SK-N-DZ (cell line): ENCODE data around the gene IGSF8.
"Not testable (repeated sequence)": the region's sequence is repeated elsewhere in the genome, so short reads cannot be mapped to it uniquely, and the experiment has no call there.

Experiments used
- DNase-seq: peaks from one replicate; pipeline ENCODE4 v3.0.0-alpha.2; 2015; ENCODE audit warnings: low spot score

The IGSF8 gene

DNA sequence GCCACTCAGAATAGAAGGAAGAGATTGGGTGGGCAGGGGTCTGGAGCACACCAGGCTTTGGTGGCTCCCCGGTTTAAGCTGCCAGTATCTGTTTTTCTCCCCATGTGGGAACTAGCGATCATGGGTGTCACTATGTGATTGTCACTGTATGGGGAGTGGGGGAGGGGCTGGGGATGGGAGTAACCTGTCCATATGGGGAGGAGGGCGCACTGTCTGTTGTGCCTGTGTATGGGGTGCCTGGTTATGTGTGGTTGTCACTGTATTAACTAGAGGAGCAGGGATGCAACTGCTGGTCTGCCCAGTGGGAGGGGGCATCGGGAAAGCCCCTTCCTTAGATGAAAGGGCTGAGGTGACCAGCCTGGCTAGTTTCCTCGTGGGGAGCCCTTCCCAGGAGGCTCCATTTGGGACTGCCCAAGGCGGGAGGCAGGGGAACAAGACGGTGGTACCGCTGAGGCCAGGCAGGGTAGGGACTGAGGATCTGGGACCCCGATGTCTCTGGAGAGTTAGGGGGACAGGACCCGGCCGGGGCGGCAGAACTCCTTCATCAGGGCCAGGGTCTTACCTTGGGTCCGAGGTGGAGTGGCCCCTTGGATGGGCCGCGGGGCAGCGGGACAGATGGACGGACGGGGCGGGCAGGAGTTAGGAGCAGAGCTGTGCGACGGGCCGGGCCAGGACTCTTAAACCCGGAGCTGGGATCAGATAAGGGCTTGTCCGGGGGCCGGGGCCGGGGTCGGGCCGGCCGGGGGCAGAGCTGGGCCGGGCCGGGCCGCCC is 28.8 kb downstream of the IGSF8 start, which contains the start of gene KCNJ10:
TSS of gene KCNJ10 (minus strand) at position 701 of the 772 bp plus-strand sequence. CDS start 27,628 bp downstream, outside the sequence.
- DNase-seq: no peak

DNA sequence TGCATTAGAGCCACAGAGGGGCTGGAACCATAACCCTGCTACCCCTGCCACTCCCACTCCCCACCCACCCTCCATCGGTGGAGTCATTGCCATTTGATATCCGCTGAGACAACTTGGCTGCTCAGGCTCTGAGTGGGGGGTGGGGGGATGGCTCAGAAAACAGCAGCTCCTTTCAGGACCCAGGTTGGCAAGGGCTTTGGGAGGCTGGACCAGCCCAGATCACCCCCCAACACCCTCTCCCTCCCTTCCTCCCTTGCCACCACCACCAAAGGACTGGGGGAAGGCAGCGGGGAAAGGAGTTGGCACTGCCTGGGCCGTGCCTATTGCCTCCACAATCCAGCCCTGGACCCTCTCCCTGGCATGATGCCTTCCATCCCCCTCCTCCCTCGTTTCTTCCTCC is 30.2 kb downstream of the IGSF8 start:
- no peak for DNase-seq

- no peak for DNase-seq
Observed at GRCh38 chr1:160066829-160067745, 31.3 kb downstream of the IGSF8 start.

- no peak for DNase-seq
Observed at GRCh38 chr1:160064746-160065145, 33.7 kb downstream of the IGSF8 start.

- no peak for DNase-seq
Observed at GRCh38 chr1:160064164-160064563, 34.3 kb downstream of the IGSF8 start.

GRCh38 chr1:160063176-160063575 is 35.2 kb downstream of the IGSF8 start:
- no peak for DNase-seq

GRCh38 chr1:160062230-160062532 is 36.2 kb downstream of the IGSF8 start:
- no peak for DNase-seq

GRCh38 chr1:160061369-160062229 is 36.8 kb downstream of the IGSF8 start:
- no peak for DNase-seq

DNA sequence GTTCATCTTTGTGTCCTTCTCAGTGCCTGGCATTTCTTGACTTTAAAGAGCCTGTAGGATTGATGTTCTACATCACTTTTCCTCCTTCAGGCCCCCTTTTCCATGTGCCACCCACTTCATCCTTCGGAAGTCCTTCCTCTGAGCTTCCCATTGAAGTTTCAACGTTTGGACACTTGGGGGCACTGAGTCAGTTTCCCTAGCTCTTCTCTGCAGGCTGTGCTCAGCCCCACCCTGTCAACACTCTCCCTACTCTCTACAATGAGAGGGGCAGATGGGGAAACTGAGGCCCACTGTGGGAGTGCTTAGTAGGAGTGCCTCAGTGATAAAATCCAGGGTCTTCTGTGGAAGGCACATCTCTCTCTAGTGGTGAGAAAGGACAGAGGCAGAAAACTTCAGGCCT is 40.3 kb downstream of the IGSF8 start:
- DNase-seq: no peak

DNA sequence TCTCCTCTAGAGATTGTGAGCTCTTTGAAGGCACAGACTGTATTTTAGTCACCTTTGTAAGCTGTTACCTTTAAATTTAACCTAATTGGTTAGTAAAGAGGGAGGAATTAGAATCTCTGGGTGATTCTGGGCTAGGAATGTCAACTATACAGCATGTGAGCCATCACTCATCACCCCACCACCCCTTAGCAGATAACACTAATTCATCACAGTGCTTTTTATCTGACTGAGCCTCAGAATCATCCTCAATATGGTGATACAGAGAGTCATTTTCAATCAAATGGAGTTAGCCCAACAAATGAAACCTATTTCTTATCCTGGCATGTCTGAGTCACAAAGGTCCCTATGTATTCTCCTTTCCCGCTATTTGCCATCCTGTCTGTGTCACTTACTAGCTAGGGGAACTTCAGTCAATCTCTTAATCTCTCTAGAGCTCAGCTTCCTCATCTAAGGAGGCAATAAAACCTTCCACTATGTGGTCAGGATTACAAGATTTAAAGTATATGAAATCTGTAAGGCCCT is 41.7 kb downstream of the IGSF8 start:
- no peak for DNase-seq

GRCh38 chr1:160053548-160054365 is 44.7 kb downstream of the IGSF8 start:
- DNase-seq: no peak

GRCh38 chr1:160052936-160053335 is 45.5 kb downstream of the IGSF8 start:
- DNase-seq: no peak

DNA sequence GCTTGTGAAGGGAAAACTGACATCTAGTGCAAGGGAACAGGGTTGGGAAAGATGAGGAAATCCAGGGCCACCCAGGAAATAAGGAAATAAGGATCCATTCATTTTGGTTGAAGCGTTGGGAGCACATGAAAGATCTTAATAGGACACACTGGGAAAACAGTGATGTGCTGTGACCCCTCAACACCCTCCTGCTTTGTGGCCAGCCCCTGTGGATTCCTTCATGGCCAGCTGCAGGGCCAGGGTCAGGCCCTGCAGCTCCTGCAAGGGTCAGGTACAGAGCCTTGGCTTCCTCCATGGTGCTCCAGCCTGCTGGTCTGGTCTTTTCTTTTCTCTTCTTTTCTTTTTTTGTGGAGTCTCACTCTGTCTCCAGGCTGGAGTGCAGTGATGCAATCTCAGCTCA is 47.8 kb downstream of the IGSF8 start:
- no peak for DNase-seq

- not testable (repeated sequence) for DNase-seq
Observed at GRCh38 chr1:160050182-160050581, 48.2 kb downstream of the IGSF8 start.

DNA sequence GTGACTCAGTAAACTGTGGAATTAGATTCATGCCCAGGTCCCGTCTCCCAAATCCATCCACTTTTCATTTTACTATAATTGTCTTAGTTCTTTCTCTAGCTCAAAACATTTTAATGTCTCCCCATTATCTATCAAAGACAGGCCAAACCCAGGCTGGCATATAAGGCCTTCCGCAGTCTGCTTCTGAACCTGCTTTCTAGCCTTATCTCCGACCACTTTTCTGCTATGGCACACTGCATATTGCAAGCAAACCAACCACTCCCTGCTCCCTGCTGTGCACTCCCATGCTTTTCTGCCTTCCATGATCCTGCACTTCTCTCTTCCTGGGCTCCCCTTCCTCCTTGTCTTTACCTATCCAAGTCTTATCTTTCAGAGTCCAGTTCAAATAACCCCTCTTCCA is 49.3 kb downstream of the IGSF8 start:
- DNase-seq: no peak

GRCh38 chr1:160048335-160048734 is 50.1 kb downstream of the IGSF8 start:
- no peak for DNase-seq

DNA sequence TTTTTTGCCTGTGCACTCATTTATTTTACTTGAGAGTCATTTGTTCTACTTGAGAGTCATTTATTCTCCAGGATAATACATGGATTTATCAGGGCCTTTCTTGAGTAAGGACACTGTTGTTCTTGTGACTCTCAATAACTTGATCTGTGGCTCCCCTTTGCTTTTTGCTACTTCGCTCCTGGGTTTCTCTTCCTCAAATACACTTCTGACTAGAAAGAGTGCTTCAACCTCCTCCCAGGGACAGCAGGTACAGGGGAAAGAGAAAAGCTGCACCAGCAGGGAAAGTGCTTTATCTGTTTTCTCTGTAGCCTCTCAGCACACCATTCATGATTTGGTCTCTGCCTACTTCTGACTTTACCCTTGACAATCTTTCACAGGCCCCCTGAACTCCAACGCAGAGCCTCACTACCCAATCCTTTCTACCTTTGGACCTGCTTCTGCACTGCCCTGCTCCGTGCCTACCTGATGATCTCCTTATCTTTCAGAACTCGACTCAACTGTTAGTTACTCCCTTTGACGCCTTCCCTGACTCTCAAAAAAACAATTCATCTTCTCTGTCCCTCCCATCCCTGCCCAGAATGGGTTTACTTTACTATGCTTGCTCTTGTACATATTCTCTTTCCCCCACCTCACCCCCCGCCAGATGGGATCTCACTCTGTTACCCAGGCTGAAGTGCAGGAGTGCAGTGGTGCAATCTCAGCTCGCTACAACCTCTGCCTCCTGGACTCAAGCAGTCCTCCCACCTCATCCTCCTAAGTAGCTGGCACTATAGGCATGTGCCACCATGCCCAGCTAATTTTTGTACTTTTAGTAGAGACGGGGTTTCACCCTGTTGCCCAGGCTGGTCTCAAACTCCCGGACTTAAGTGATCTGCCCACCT is 51.1 kb downstream of the IGSF8 start:
- DNase-seq: no peak

DNA sequence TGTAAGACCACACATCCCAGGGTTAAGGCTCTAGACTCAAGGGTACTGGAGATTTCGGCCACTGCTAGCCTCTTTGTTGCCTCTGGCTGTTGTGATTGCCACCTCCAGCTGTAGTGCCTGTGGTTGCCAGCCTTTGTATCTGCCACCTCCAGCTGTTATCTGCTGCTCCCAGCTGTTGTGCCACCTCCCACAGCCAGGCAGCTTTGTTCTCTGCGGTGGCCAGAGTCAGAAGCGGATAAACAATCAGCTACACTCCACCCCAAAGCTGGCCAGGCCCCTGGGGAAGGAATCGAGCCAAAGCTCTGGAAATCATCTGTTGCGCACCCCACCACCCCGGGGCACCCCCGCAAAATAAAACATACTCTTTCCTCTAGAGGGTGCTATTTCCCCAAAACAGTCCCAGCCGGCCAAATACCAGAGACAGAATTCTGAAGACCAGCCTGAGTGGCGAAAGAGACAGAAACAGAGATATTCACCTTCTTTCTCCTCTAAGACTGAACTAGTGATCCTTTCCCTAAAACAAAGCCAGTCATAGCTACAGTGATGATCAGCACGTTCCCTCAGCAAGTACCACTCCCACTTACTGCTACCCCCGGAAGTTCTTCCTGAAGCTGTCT is 51.8 kb downstream of the IGSF8 start:
- DNase-seq: peak; percentile 22

DNA sequence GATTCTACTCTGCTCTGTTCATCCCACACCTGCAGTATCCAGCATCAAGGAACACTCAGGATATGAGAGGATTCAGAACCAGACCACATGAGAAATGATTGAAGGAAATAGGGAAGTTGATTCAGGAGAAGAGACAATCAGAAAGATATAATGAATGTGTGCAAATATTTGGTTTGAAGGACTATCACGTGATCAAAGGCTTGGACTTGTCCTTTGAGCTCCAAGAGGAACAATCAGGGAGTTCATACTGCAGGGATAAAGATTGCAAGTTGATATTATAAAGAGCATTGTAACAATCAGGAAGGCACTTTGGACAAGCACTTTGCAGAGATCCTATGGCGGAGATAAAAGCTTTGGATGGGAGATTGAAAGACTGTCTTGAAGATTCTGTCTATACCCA is 52.8 kb downstream of the IGSF8 start:
- DNase-seq: no peak
